Measurements from ENCODE around the gene ZNF417.

GRCh38 chr19:57867868-57868492, 48.4 kb downstream of the ZNF417 start:
- TF ChIP-seq NPAS2 (CRISPR knock-in tag; IDR thresholded peaks at IDR 0.05; ENCODE audit: borderline replicate concordance) (no peak), ZNF337 (CRISPR knock-in tag; IDR thresholded peaks at IDR 0.05; ENCODE audit: borderline replicate concordance, low read depth) (no peak)

Measured in HepG2 (cell line).